Measurements from ENCODE around the gene SH3PXD2A.

Gene SH3PXD2A

GRCh38 chr10:103836273-103836672 is 19.1 kb downstream of the SH3PXD2A start (continued):
- TF ChIP-seq, protein P1, sequence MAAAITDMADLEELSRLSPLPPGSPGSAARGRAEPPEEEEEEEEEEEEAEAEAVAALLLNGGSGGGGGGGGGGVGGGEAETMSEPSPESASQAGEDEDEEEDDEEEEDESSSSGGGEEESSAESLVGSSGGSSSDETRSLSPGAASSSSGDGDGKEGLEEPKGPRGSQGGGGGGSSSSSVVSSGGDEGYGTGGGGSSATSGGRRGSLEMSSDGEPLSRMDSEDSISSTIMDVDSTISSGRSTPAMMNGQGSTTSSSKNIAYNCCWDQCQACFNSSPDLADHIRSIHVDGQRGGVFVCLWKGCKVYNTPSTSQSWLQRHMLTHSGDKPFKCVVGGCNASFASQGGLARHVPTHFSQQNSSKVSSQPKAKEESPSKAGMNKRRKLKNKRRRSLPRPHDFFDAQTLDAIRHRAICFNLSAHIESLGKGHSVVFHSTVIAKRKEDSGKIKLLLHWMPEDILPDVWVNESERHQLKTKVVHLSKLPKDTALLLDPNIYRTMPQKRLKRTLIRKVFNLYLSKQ (tag by site-specific recombination; IDR thresholded peaks at IDR 0.05; ENCODE audit: borderline replicate concordance) = no peak
- no peak for TF ChIP-seq ZNF114 (tag by site-specific recombination; IDR thresholded peaks at IDR 0.05)
- TF ChIP-seq ZNF596 (tag by site-specific recombination; IDR thresholded peaks at IDR 0.05) = no peak
- no peak for TF ChIP-seq ZBTB10 (tag by site-specific recombination; IDR thresholded peaks at IDR 0.05)

DNA sequence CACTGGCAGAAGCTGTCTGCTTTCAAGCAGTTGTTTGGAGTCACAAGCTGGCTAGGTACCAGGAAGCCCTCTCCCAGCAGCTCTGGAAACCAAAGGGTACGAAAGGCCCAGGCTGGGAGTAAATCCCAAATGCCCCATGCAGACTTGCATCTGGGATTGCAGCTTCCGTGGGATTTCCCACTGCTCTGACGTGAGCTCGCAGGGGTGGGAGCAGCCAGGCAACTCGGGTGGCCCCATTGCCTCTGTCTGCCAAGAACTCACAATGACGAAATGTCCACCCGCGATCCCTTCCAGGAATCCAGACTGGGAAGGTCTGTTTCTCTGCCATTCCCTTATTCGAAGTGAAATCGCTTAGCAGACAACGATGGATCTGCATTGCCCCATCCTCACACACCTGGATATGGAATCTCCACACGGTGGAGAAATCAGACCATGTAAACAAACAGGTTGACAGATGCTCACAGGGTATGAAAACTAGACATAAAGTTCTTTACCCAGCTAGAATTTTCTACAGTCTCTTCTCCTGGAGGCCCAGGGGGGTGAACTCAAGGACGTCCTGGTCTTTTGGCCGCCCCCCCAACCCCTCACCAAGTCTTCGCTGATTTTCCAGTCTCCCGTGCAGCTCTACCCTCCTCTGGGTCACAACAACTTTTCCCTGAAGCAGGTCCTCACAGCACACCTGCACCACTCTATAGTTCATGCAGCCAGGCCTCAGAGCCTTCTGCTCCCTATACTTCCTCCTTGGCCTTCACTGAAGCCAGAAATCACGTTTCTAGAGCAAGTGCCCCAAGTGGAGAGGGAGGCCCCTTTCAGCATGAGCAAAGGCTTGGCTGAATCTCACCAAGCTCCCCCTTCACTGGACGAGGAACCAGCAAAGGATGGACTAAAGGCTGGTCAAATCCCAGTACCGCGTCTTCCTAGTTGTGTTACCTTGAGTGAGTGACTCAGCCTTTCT is 20.0 kb downstream of the SH3PXD2A start:
- ChIA-PET CTCF (interaction anchor here (0.6 kb wide), 2 partner anchors 125 to 242 kb away, joined by 3 read pairs; no protein-coding TSS in a partner anchor), POLR2A (no interaction called here)
- peaks cover 20% of the 10 kb centered on the region for H3K4me1 ChIP-seq (ENCODE audit: control insufficient read depth, insufficient read depth, low read length)
- no peaks in the 10 kb centered on the region for H3K36me3 ChIP-seq (ENCODE audit: control insufficient read depth in 2 of 2, insufficient read depth in 1 of 2, low read length in 2 of 2)
- H3K27ac ChIP-seq (ENCODE audit: extremely low read depth, low read depth, low read length) = no peak overlapping the region
- H3K4me3 ChIP-seq (ENCODE audit: low read depth, low read length) = no peak overlapping the region
- 0 out of 2 replicates have a peak, but pooled peaks cover 2% of the 10 kb centered on the region for H3K9me3 ChIP-seq (ENCODE audit: control insufficient read depth, insufficient read depth, low read depth, low read length)
- TF ChIP-seq ZNF600 (tag by site-specific recombination; IDR thresholded peaks at IDR 0.05) (peak; percentile 82), ZNF274 (IDR thresholded peaks at IDR 0.05; ENCODE audit: low read length) (no peak), ZNF274 (tag by site-specific recombination; IDR thresholded peaks at IDR 0.05; ENCODE audit: borderline replicate concordance) (no peak), IKZF3 (tag by site-specific recombination; IDR thresholded peaks at IDR 0.05) (no peak)

DNA sequence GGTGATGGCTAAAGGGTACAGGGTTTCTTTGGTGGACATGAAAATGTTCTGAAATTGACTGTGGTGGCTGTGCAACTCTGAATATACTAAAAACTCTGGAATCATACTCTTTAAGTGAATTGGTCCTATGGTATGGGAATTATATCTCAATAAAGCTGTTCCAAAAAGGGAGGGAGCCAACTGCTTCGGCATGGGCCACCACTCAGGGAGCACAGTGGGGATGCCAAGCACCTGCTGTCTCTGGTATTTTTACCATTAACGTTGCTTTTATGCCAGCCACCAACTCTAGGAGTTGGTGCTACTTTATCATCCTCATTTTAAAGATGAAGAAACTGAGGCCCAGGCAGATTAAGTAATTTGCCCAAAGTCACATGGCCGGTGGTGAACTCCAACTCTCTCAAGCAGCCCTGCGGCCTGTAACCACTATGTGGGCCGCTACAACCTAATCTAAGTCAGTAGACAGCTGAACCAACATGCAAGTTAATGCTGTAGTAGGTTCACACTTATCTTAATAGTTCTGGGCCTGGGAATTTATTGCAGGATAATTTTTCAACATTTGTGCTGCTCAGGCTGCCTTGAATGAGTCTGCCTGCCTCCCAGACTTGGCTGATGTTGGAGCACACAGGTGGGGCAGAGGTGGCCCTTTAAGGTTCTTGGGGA is 20.8 kb downstream of the SH3PXD2A start:
- Histone ChIP-seq H3K4me1 (ENCODE audit: control insufficient read depth, insufficient read depth, low read length) (peaks cover 24% of the 10 kb centered on the region), H3K4me3 (ENCODE audit: low read depth, low read length) (no peak overlapping the region), H3K27ac (ENCODE audit: extremely low read depth, low read depth, low read length) (peak overlapping the region; percentile 10; the same call in 1 of the 2 replicates), H3K9me3 (ENCODE audit: control insufficient read depth, insufficient read depth, low read depth, low read length) (0 out of 2 replicates have a peak, but pooled peaks cover 2% of the 10 kb centered on the region), H3K36me3 (ENCODE audit: control insufficient read depth in 2 of 2, insufficient read depth in 1 of 2, low read length in 2 of 2) (no peaks in the 10 kb centered on the region)
- POLR2A ChIA-PET = interaction anchor here (0.5 kb wide), 1 partner anchor 21 kb away, joined by 5 read pairs; no protein-coding TSS in a partner anchor
- CTCF ChIA-PET = interaction anchor here (0.6 to 1.0 kb wide), 3 partner anchors 28 to 242 kb away, joined by 3 to 4 read pairs (median 3); no protein-coding TSS in a partner anchor
- TF ChIP-seq GFI1B (tag by site-specific recombination; IDR thresholded peaks at IDR 0.05) (no peak), ZNF132 (tag by site-specific recombination; IDR thresholded peaks at IDR 0.05; ENCODE audit: borderline replicate concordance) (no peak), ZNF664 (tag by site-specific recombination; IDR thresholded peaks at IDR 0.05) (peak; percentile 79; the same call in 1 of the 2 replicates), ZIC2 (tag by site-specific recombination; IDR thresholded peaks at IDR 0.05) (peak; percentile 36; the same call in 1 of the 2 replicates), YY2 (tag by site-specific recombination; IDR thresholded peaks at IDR 0.05) (no peak), PATZ1 (tag by site-specific recombination; IDR thresholded peaks at IDR 0.05) (no peak), ZNF701 (tag by site-specific recombination; IDR thresholded peaks at IDR 0.05) (no peak), ZNF138 (tag by site-specific recombination; IDR thresholded peaks at IDR 0.05; ENCODE audit: borderline replicate concordance) (no peak), ZNF169 (tag by site-specific recombination; IDR thresholded peaks at IDR 0.05) (no peak), ZNF660 (tag by site-specific recombination; IDR thresholded peaks at IDR 0.05) (no peak), ZSCAN5A (tag by site-specific recombination; IDR thresholded peaks at IDR 0.05) (no peak), ZNF354C (tag by site-specific recombination; IDR thresholded peaks at IDR 0.05; ENCODE audit: borderline replicate concordance, low read depth) (no peak), ZNF624 (tag by site-specific recombination; IDR thresholded peaks at IDR 0.05) (no peak), HOXD13 (CRISPR knock-in tag; IDR thresholded peaks at IDR 0.05; ENCODE audit: borderline replicate concordance) (no peak), ZNF202 (tag by site-specific recombination; IDR thresholded peaks at IDR 0.05; ENCODE audit: borderline replicate concordance) (no peak)
